ACHN (cell line): ENCODE results near the gene PUM1.

Experiments used
- DNase-seq: peaks from one replicate; pipeline ENCODE4 v3.0.0-alpha.2; 2015
- in situ Hi-C: cut with HindIII; loops from 2 replicates; pipeline ENCODE4 v1.10.0; 2017; ENCODE audit warnings: low sequenced_read_pairs, low pct_ligation_motif_present, low pct_unique_long_range_greater_than_20kb

Gene PUM1

GRCh38 chr1:30905916-30906620 is 159.4 kb downstream of the PUM1 start:
- no peak for DNase-seq
- in situ Hi-C loops, result loop anchor here (25.0 kb wide), 1 partner anchor 94 kb away; no protein-coding TSS in a partner anchor

- no peak for DNase-seq
- in situ Hi-C loops, result loop anchor here (25.0 kb wide), 1 partner anchor 93 kb away; no protein-coding TSS in a partner anchor
Observed at GRCh38 chr1:30905403-30905802, 160.1 kb downstream of the PUM1 start.

GRCh38 chr1:30904962-30905335 is 160.6 kb downstream of the PUM1 start:
- DNase-seq, result no peak
- in situ Hi-C loops, result loop anchor here (25.0 kb wide), 1 partner anchor 93 kb away; no protein-coding TSS in a partner anchor

GRCh38 chr1:30904191-30904961 is 161.1 kb downstream of the PUM1 start:
- in situ Hi-C loops, result loop anchor here (25.0 kb wide), 1 partner anchor 92 kb away; no protein-coding TSS in a partner anchor
- no peak for DNase-seq

GRCh38 chr1:30903343-30904034 is 162.0 kb downstream of the PUM1 start:
- in situ Hi-C loops, result loop anchor here (25.0 kb wide), 1 partner anchor 91 kb away; no protein-coding TSS in a partner anchor
- no peak for DNase-seq

GRCh38 chr1:30902593-30903290 is 162.8 kb downstream of the PUM1 start:
- no peak for DNase-seq
- in situ Hi-C loops, result loop anchor here (25.0 kb wide), 1 partner anchor 90 kb away; no protein-coding TSS in a partner anchor

GRCh38 chr1:30901798-30902581 is 163.5 kb downstream of the PUM1 start:
- no peak for DNase-seq
- in situ Hi-C loops, result loop anchor here (25.0 kb wide), 1 partner anchor 90 kb away; no protein-coding TSS in a partner anchor

GRCh38 chr1:30900931-30901560 is 164.5 kb downstream of the PUM1 start:
- in situ Hi-C loops, result loop anchor here (25.0 kb wide), 1 partner anchor 89 kb away; no protein-coding TSS in a partner anchor
- DNase-seq, result no peak

GRCh38 chr1:30900486-30900885 is 165.0 kb downstream of the PUM1 start:
- in situ Hi-C loops, result loop anchor here (25.0 kb wide), 1 partner anchor 88 kb away; no protein-coding TSS in a partner anchor
- no peak for DNase-seq

- in situ Hi-C loops, result loop anchor here (25.0 kb wide), 1 partner anchor 87 kb away; no protein-coding TSS in a partner anchor
- DNase-seq, result no peak
Observed at GRCh38 chr1:30899577-30900389, 165.7 kb downstream of the PUM1 start.

GRCh38 chr1:30898031-30898815 is 167.3 kb downstream of the PUM1 start:
- in situ Hi-C loops, result no loop called here
- DNase-seq, result no peak

- DNase-seq, result no peak
- in situ Hi-C loops, result no loop called here
Observed at GRCh38 chr1:30896905-30897304, 168.6 kb downstream of the PUM1 start.

GRCh38 chr1:30895944-30896660 is 169.4 kb downstream of the PUM1 start:
- in situ Hi-C loops, result no loop called here
- DNase-seq, result no peak

GRCh38 chr1:30895382-30895943 is 170.1 kb downstream of the PUM1 start:
- DNase-seq, result no peak
- in situ Hi-C loops, result no loop called here

GRCh38 chr1:30894508-30894973 is 171.0 kb downstream of the PUM1 start:
- no peak for DNase-seq
- in situ Hi-C loops, result no loop called here
